Keratinocyte (primary cell): ENCODE data around the gene SLC16A2. TPM values are rescaled to one million over a fixed set of nuclear protein-coding genes. Genes with fewer than 3 reads are reported as not detected.

Experiments
- DNase-seq: peaks from one replicate; pipeline ENCODE4 v3.0.0-alpha.2; 2011; ENCODE audit warnings: low read depth, missing footprints, low spot score
- FAIRE-seq: peaks from 2 replicates; lab custom pipeline; 2011; peaks lifted over from hg19 to GRCh38; lab: Jason Lieb, UNC
- H2AFZ ChIP-seq: 2 replicates; pipeline ENCODE4 v1.6.0; 2012; ENCODE audit warnings: low read length, control low read depth, inconsistent platforms; ENCODE audit not compliant: control insufficient read depth
- H3K27ac ChIP-seq: 2 replicates; pipeline ENCODE4 v1.5.1; 2011; ENCODE audit warnings: low read length; ENCODE audit not compliant: control insufficient read depth, insufficient read depth
- H3K27me3 ChIP-seq: 3 replicates; pipeline ENCODE4 v1.6.0; 2011; ENCODE audit warnings: low read length; ENCODE audit not compliant: control insufficient read depth, insufficient read depth; ENCODE audit errors: extremely low read depth
- H3K36me3 ChIP-seq, 2 experiments: 2 replicates in 1 of 2; 3 replicates in 1 of 2; pipeline ENCODE4 v1.5.1; 2011; ENCODE audit warnings: low read length in 2 of 2, mild to moderate bottlenecking in 1 of 2; ENCODE audit not compliant: control insufficient read depth in 2 of 2, insufficient read depth in 2 of 2; ENCODE audit errors: extremely low read depth in 1 of 2
- H3K4me1 ChIP-seq: 3 replicates; pipeline ENCODE4 v1.5.1; 2011; ENCODE audit warnings: low read length; ENCODE audit not compliant: control insufficient read depth, insufficient read depth; ENCODE audit errors: extremely low read depth
- H3K4me2 ChIP-seq: 3 replicates; pipeline ENCODE4 v1.6.0; 2011; ENCODE audit warnings: low read depth, low read length; ENCODE audit not compliant: control insufficient read depth, insufficient read depth; ENCODE audit errors: extremely low read depth
- H3K4me3 ChIP-seq, 3 experiments: fragments of 200-600 bp in 1 of 3; sonication (generic) in 1 of 3; 2 replicates in 2 of 3; 3 replicates in 1 of 3; pipeline ENCODE4 v1.5.1; 2011 to 2016; ENCODE audit warnings: low read length in 3 of 3, mild to moderate bottlenecking in 3 of 3, control low read depth in 2 of 3, inconsistent platforms in 1 of 3, low read depth in 1 of 3, mixed read lengths in 1 of 3, mixed run types in 1 of 3, moderate library complexity in 1 of 3; ENCODE audit not compliant: control insufficient read depth in 2 of 3, insufficient read depth in 2 of 3; ENCODE audit errors: extremely low read depth in 1 of 3
- H3K79me2 ChIP-seq: 2 replicates; pipeline ENCODE4 v1.6.0; 2012; ENCODE audit warnings: low read length; ENCODE audit not compliant: control insufficient read depth, insufficient read depth
- H3K9ac ChIP-seq: 3 replicates; pipeline ENCODE4 v1.6.0; 2011; ENCODE audit warnings: low read length; ENCODE audit not compliant: control insufficient read depth, insufficient read depth; ENCODE audit errors: extremely low read depth
- H3K9me1 ChIP-seq: 3 replicates; pipeline ENCODE4 v1.6.0; 2011; ENCODE audit warnings: low read length; ENCODE audit not compliant: control insufficient read depth, insufficient read depth; ENCODE audit errors: extremely low read depth
- H3K9me3 ChIP-seq: 2 replicates; pipeline ENCODE4 v1.5.1; 2012; ENCODE audit warnings: low read depth, low read length; ENCODE audit not compliant: control insufficient read depth
- H4K20me1 ChIP-seq: 3 replicates; pipeline ENCODE4 v1.6.0; 2011; ENCODE audit warnings: low read length; ENCODE audit not compliant: control insufficient read depth, insufficient read depth; ENCODE audit errors: extremely low read depth
- EZH2 ChIP-seq: IDR thresholded peaks from one replicate; pipeline ENCODE4 v1.6.1; 2012; ENCODE audit warnings: inconsistent platforms, mild to moderate bottlenecking, low read length, moderate library complexity
- dilution Hi-C: fragments of 300-500 bp; cut with MboI; formaldehyde crosslinking; loops from one replicate; pipeline ENCODE4 v1.7.0; 2020; ENCODE audit warnings: low sequenced_read_pairs; ENCODE audit not compliant: extremely low pct_ligation_motif_present
- polyA plus RNA-seq, 5 experiments: library from polyadenylated mRNA; depleted of rRNA in 3 of 5; stranded (reverse) in 3 of 5; stranded (forward) in 1 of 5; unstranded in 1 of 5; fragments of >200 nt; gene quantifications; 1 replicate in 1 of 5; 2 replicates in 3 of 5; 3 replicates in 1 of 5; pipeline versions ENCODE4 v1.2.1 to v1.2.3, GENCODE V29; 2011 to 2012; ENCODE audit warnings: missing spikeins in 2 of 5, low read depth in 1 of 5, low replicate concordance in 1 of 5
- TF ChIP-seq, protein P1 (sequence below), 3 experiments: IDR thresholded peaks in 1 of 3; conservative IDR thresholded peaks in 1 of 3; optimal IDR thresholded peaks in 1 of 3; 2 replicates in 2 of 3; 3 replicates in 1 of 3; pipeline versions ENCODE3 to v1.5.1; 2011; ENCODE audit warnings: low read length in 3 of 3, mild to moderate bottlenecking in 3 of 3, moderate library complexity in 2 of 3, control low read depth in 1 of 3, inconsistent platforms in 1 of 3; ENCODE audit not compliant: insufficient read depth in 2 of 3; ENCODE audit errors: extremely low read depth in 1 of 3

The SLC16A2 gene
- polyA plus RNA-seq, 1 donor (not counting 4 experiments of a cell fraction or from before 2014, with no cell fraction given) = 38.4 TPM

GRCh38 chrX:74535408-74536151 lies 114.3 kb downstream of the SLC16A2 start:
- no peak for DNase-seq
- TF ChIP-seq, protein P1, sequence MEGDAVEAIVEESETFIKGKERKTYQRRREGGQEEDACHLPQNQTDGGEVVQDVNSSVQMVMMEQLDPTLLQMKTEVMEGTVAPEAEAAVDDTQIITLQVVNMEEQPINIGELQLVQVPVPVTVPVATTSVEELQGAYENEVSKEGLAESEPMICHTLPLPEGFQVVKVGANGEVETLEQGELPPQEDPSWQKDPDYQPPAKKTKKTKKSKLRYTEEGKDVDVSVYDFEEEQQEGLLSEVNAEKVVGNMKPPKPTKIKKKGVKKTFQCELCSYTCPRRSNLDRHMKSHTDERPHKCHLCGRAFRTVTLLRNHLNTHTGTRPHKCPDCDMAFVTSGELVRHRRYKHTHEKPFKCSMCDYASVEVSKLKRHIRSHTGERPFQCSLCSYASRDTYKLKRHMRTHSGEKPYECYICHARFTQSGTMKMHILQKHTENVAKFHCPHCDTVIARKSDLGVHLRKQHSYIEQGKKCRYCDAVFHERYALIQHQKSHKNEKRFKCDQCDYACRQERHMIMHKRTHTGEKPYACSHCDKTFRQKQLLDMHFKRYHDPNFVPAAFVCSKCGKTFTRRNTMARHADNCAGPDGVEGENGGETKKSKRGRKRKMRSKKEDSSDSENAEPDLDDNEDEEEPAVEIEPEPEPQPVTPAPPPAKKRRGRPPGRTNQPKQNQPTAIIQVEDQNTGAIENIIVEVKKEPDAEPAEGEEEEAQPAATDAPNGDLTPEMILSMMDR (optimal IDR thresholded peaks at IDR 0.05 in 1 of 3, IDR thresholded peaks at IDR 0.05 in 1 of 3, conservative IDR thresholded peaks at IDR 0.05 in 1 of 3; ENCODE audit: extremely low read depth in 1 of 3, insufficient read depth in 2 of 3, low read length in 3 of 3) = peak in 1 of 3 experiments; percentile 28
- no peak for TF ChIP-seq EZH2
- no peaks in the 10 kb centered on the region for H3K9me1 ChIP-seq
- H3K79me2 ChIP-seq = no peaks in the 10 kb centered on the region
- FAIRE-seq = no peak
- no peak overlapping the region for H2AFZ ChIP-seq
- no peaks in the 10 kb centered on the region for H3K9me3 ChIP-seq
- peaks cover 9% of the 10 kb centered on the region for H3K4me1 ChIP-seq
- H3K9ac ChIP-seq = peak overlapping the region; percentile 35
- H3K4me2 ChIP-seq = peak overlapping the region; percentile 62
- H3K27me3 ChIP-seq = no peaks in the 10 kb centered on the region
- dilution Hi-C loops = no loop called here
- no peaks in the 10 kb centered on the region for H3K36me3 ChIP-seq
- peak overlapping the region in 2 of 3 experiments; percentile 32 to 59 for H3K4me3 ChIP-seq
- no peak overlapping the region for H3K27ac ChIP-seq
- H4K20me1 ChIP-seq = no peaks in the 10 kb centered on the region

GRCh38 chrX:74536152-74536831 lies 115.0 kb downstream of the SLC16A2 start:
- H3K9ac ChIP-seq = peak overlapping the region; percentile 40
- peaks cover 11% of the 10 kb centered on the region for H3K4me1 ChIP-seq
- H3K9me1 ChIP-seq = no peaks in the 10 kb centered on the region
- FAIRE-seq (no peak), DNase-seq (no peak)
- H2AFZ ChIP-seq = peak overlapping the region; percentile 36
- dilution Hi-C loops = no loop called here
- TF ChIP-seq, protein P1 (optimal IDR thresholded peaks at IDR 0.05 in 1 of 3, IDR thresholded peaks at IDR 0.05 in 1 of 3, conservative IDR thresholded peaks at IDR 0.05 in 1 of 3; ENCODE audit: extremely low read depth in 1 of 3, insufficient read depth in 2 of 3, low read length in 3 of 3) = no peak
- TF ChIP-seq EZH2 = no peak
- H4K20me1 ChIP-seq = no peaks in the 10 kb centered on the region
- no peaks in the 10 kb centered on the region for H3K9me3 ChIP-seq
- no peaks in the 10 kb centered on the region for H3K36me3 ChIP-seq
- no peaks in the 10 kb centered on the region for H3K27me3 ChIP-seq
- H3K4me2 ChIP-seq = peak overlapping the region; percentile 62
- H3K4me3 ChIP-seq = peak overlapping the region; percentile 14 to 59 (median 25)
- no peak overlapping the region for H3K27ac ChIP-seq
- no peaks in the 10 kb centered on the region for H3K79me2 ChIP-seq
